SK-MEL-5 (cell line): ENCODE data around the gene NCS1. TPM values are rescaled to one million over a fixed set of nuclear protein-coding genes. Genes with fewer than 3 reads are reported as not detected.

Experiments
- DNase-seq: peaks from one replicate; pipeline ENCODE4 v3.0.0-alpha.2; 2016; ENCODE audit warnings: low read depth, low spot score
- in situ Hi-C: cut with HindIII; loops from 2 replicates; pipeline ENCODE4 v1.10.0; 2016; ENCODE audit warnings: low sequenced_read_pairs, high pct_unique_total_duplicates, low pct_unique_long_range_greater_than_20kb
- total RNA-seq: library from RNA; depleted of rRNA; stranded (reverse); fragments of >200 nt; shearing (Covaris generic); gene quantifications from 2 replicates; pipeline ENCODE4 v1.2.3, GENCODE V29; 2014

The NCS1 gene
- total RNA-seq, 1 experiment from 2014 or later = 90.7 TPM

GRCh38 chr9:130199605-130200004 is 27.4 kb downstream of the NCS1 start:
- in situ Hi-C loops = no loop called here

GRCh38 chr9:130200038-130200849 is 28.0 kb downstream of the NCS1 start:
- no peak for DNase-seq
- in situ Hi-C loops = no loop called here

More at GRCh38 chr9:130199605-130200004, 27.4 kb downstream of the NCS1 start:
- DNase-seq = no peak

DNA sequence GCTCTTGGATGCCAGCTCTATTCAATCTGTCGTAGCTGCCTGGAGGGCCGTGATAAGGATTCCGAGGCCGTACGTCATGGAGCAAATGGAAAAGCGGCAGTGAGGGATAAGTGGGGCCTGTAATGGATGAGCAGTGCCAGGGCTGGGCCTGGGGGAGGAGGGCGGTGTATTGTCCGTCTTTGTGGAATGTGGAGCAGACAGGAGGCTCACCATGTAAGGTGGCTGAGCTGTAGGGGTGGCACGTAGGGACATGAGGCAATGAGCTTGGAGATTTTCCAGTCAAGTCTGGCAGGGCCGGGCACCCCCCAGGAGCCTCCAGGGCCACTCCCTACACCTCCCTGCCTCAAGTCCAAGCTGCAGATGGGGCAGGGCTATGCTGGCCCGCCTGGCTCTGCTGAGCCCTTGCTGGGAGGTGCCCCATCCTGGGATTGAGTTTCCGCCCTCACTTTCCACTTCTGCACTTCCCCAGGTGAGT is 29.2 kb downstream of the NCS1 start:
- in situ Hi-C loops = no loop called here
- no peak for DNase-seq

GRCh38 chr9:130201974-130202373 is 29.8 kb downstream of the NCS1 start:
- DNase-seq = no peak
- in situ Hi-C loops = no loop called here

- no peak for DNase-seq
- in situ Hi-C loops = no loop called here
Observed at GRCh38 chr9:130204341-130204740, 32.1 kb downstream of the NCS1 start.

- DNase-seq = no peak
- in situ Hi-C loops = no loop called here
Observed at GRCh38 chr9:130204959-130205358, 32.8 kb downstream of the NCS1 start.

- DNase-seq = no peak
- in situ Hi-C loops = no loop called here
Observed at GRCh38 chr9:130205912-130206311, 33.7 kb downstream of the NCS1 start.

GRCh38 chr9:130206579-130206978 is 34.4 kb downstream of the NCS1 start:
- no peak for DNase-seq
- in situ Hi-C loops = no loop called here

DNA sequence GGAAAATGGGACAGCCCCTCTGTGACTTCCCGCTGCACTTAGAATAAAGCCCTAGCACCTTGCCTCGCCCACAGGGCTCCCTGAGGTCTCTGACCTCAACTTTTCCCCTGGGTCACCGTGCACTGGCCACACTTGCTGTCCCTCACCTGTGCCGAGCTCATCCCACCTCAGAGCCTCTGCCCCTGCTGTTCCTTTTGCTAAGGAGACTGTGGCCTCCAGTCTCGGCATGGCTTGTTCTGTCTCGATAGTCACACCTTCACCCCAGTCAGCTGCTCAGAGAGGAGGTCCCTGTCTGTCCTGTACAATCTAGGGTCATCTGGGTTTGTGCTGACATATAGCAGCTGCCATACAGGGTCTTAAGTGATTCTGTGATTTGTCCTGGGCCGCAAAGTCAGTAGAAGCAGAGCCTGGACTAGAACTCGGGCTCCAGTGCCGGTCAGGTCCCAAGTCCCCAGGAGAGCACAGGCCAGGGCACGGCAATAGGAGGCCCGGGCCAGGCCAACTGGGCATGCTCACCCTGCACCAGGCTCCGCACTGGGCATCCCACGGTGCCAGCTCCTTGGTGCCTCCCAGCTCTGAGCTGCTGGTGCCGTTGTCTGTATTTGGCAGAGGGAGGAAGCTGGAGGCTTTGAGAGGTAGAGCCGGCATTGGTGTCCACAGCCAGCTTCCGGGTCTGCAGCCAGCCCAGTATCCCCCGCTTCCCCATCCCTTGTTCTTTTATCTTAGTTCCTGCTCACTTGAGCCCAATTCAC is 35.2 kb downstream of the NCS1 start:
- in situ Hi-C loops = no loop called here

GRCh38 chr9:130208600-130209347 is 36.6 kb downstream of the NCS1 start:
- in situ Hi-C loops = no loop called here
- no peak for DNase-seq

More for the DNA sequence above, 35.2 kb downstream of the NCS1 start:
- no peak for DNase-seq

DNA sequence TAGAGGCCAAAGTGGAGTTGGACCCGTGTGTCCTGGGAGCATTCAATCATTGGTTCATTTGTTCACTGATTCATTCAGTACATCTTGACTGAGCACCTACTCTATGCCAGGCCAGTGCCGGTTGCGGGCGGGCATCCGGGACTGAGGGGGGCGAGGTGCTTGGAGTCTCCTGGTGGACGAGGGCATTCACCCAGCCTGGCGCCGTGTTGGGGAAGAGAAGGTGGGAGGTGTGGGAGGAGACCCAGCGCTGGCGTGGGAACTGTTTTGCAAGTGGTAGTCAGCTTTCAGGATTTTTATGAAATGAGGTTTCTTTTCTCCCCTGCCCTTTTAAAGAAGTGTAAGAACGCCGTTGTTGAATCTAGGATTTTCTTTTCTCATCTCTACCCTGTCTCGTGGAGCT is 37.2 kb downstream of the NCS1 start:
- in situ Hi-C loops = no loop called here

DNA sequence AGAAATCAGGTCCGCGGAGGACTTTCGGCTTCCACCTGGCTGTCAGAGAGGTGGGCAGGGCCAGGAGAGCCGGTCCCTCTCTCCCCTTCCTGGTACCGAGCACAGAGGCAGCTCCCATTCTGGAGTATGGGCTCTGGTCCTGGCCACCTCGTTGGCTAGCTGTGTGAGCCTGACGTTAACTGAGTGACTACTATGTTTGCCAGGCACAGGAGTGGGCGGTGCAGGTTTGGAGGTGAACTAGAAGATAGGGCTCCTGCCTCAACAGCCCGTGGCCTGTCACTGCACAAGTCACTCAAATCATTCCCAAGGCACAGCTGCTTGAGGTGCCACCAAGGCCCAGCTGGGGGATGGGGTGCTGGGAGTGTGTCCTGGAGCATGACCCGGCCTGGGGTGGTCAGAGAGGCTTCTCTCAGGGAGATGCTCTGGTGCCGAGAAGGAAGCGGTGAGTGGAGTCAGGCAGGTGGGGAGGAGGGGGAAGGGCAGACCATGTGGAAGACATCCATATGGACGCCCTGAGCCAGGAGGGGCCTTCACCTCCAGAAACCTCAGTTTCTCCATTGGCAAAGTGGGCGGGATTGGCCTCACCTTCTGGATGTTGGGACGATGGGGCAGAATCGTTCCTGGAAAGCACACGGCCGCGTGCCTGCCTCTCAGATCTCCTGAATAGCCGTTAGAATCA is 39.5 kb downstream of the NCS1 start:
- in situ Hi-C loops = no loop called here
- no peak for DNase-seq

More for the DNA sequence above, 37.2 kb downstream of the NCS1 start:
- no peak for DNase-seq

- DNase-seq = no peak
- in situ Hi-C loops = no loop called here
Observed at GRCh38 chr9:130212543-130213297, 40.5 kb downstream of the NCS1 start.

- in situ Hi-C loops = no loop called here
- DNase-seq = peak; percentile 37
Observed at GRCh38 chr9:130213911-130214761, 41.9 kb downstream of the NCS1 start.

DNA sequence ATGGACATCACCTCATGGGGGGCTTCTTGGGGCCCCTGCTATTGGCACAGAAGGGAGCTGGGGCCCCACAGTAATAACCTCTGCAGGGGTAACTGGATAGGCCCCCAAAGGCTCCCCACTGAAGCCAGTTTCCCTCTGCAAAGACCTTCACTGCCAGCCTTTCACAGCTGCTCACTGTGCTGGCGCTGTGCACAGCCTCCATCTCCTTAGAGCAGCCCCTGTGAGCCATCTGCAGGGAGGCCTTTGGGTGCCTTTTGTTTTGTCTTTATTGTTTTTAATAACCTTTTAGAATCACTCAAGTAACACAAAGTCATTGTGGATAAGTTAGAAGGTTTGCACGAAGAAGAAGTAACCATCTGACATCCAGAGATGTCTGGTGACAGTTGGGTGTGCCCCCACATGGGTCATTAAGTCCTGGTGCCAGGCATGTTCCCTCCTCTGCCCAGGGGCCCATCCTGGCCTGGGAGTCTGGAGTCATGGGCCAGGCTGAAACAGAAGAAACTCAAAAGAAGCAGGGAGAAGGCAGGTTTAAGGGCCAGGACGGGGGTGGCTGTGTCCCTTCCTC is 42.7 kb downstream of the NCS1 start:
- in situ Hi-C loops = no loop called here
- DNase-seq = no peak
